GM06990 (cell line): ENCODE data around the gene PAGR1.

ENCODE experiments used
- DNase-seq: peaks from one replicate; pipeline ENCODE4 v3.0.0-alpha.2; 2011; ENCODE audit not compliant: insufficient read length; ENCODE audit errors: extremely low read depth
- H3K27me3 ChIP-seq: replicated peaks from 2 replicates; pipeline ENCODE4 v1.6.0; 2011; ENCODE audit warnings: low read length; ENCODE audit not compliant: control insufficient read depth, insufficient read depth
- H3K36me3 ChIP-seq: 2 replicates; pipeline ENCODE4 v1.5.1; 2011; ENCODE audit warnings: low read length; ENCODE audit not compliant: control insufficient read depth, insufficient read depth
- H3K4me3 ChIP-seq: replicated peaks from 2 replicates; pipeline ENCODE4 v1.5.1; 2011; ENCODE audit warnings: low read depth, mild to moderate bottlenecking, control low read depth, low read length
- TF ChIP-seq, protein P1 (sequence below): IDR thresholded peaks from 2 replicates; pipeline ENCODE4 v1.5.1; 2011; ENCODE audit warnings: low read length, control low read depth, mild to moderate bottlenecking, inconsistent platforms; ENCODE audit not compliant: insufficient read depth, poor library complexity, severe bottlenecking

Gene PAGR1

DNA sequence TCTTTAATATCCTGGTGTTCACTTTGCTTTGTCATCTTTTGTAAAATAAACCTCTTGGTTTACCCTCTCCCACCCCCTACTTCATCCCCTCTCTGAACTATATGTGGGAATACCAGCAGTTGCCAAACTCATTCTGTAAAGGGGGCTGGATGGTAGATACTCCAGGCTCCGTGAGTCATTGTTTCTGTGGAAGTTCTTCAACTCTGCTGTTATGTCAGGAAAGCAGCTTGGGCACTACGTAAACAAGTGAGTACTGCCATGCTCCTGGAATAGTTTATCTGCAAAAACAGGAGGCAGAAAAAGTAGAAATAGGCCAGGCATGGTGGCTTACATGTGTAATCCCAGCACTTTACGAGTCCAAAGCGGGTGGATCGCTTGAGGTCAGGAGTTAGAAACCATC is 21.9 kb downstream of the PAGR1 start:
- no peak for DNase-seq
- H3K4me3 ChIP-seq, result no peak overlapping the region
- H3K36me3 ChIP-seq, result peaks cover 29% of the 10 kb centered on the region

DNA sequence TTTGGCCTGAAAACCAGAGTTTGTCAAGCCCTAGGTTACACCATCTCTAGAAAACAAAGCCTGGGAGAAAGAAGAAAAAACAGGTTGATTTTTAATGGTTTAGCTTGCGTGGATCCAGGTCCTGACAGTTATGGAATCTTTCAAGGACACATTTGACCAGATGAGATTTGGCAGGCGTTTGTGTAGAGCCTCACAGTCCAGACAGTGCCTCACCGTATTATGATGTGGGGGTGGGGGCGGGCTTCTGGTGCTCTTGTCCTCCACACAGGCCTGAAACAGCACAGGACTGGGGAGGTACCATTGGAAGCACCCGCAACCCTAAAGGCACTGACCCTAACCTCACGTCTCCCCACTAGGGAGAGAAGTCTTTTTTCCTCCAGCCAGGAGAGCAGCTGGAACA is 23.9 kb downstream of the PAGR1 start:
- DNase-seq, result no peak
- H3K4me3 ChIP-seq, result no peak overlapping the region
- H3K36me3 ChIP-seq, result peaks cover 23% of the 10 kb centered on the region
- TF ChIP-seq, protein P1, sequence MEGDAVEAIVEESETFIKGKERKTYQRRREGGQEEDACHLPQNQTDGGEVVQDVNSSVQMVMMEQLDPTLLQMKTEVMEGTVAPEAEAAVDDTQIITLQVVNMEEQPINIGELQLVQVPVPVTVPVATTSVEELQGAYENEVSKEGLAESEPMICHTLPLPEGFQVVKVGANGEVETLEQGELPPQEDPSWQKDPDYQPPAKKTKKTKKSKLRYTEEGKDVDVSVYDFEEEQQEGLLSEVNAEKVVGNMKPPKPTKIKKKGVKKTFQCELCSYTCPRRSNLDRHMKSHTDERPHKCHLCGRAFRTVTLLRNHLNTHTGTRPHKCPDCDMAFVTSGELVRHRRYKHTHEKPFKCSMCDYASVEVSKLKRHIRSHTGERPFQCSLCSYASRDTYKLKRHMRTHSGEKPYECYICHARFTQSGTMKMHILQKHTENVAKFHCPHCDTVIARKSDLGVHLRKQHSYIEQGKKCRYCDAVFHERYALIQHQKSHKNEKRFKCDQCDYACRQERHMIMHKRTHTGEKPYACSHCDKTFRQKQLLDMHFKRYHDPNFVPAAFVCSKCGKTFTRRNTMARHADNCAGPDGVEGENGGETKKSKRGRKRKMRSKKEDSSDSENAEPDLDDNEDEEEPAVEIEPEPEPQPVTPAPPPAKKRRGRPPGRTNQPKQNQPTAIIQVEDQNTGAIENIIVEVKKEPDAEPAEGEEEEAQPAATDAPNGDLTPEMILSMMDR, result no peak
- no peaks in the 10 kb centered on the region for H3K27me3 ChIP-seq

More for the DNA sequence above, 21.9 kb downstream of the PAGR1 start:
- TF ChIP-seq, protein P1, result no peak
- H3K27me3 ChIP-seq, result no peaks in the 10 kb centered on the region

DNA sequence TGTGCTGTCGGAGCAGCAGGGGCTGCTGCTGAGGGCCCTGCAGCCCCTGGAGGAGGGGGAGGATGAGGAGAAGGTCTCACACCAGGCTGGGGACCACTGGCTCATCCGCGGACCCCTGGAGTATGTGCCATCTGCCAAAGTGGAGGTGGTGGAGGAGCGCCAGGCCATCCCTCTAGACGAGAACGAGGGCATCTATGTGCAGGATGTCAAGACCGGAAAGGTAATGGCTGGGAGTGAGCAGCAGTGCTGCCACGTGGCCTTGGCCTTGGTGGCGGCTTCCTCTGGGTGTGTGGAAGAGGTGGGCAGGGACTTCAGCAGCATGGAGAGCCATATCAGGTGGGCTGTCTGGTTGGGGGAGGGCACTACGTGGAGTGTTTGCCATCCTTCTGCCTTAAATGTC is 24.3 kb downstream of the PAGR1 start:
- Histone ChIP-seq H3K27me3 (no peaks in the 10 kb centered on the region), H3K36me3 (peaks cover 24% of the 10 kb centered on the region), H3K4me3 (no peak overlapping the region)
- TF ChIP-seq, protein P1, result no peak
- no peak for DNase-seq

DNA sequence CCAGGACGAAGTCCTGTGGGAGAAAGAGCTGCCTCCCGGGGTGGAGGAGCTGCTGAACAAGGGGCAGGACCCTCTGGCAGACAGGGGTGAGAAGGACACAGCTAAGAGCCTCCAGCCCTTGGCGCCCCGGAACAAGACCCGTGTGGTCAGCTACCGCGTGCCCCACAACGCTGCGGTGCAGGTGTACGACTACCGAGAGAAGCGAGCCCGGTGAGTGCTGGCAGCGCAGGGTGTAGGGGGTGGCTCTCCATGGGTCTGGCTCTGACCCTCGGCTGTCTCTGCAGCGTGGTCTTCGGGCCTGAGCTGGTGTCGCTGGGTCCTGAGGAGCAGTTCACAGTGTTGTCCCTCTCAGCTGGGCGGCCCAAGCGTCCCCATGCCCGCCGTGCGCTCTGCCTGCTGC is 25.7 kb downstream of the PAGR1 start:
- Histone ChIP-seq H3K27me3 (no peaks in the 10 kb centered on the region), H3K36me3 (peaks cover 28% of the 10 kb centered on the region), H3K4me3 (no peak overlapping the region)
- TF ChIP-seq, protein P1, result no peak
- DNase-seq, result no peak

DNA sequence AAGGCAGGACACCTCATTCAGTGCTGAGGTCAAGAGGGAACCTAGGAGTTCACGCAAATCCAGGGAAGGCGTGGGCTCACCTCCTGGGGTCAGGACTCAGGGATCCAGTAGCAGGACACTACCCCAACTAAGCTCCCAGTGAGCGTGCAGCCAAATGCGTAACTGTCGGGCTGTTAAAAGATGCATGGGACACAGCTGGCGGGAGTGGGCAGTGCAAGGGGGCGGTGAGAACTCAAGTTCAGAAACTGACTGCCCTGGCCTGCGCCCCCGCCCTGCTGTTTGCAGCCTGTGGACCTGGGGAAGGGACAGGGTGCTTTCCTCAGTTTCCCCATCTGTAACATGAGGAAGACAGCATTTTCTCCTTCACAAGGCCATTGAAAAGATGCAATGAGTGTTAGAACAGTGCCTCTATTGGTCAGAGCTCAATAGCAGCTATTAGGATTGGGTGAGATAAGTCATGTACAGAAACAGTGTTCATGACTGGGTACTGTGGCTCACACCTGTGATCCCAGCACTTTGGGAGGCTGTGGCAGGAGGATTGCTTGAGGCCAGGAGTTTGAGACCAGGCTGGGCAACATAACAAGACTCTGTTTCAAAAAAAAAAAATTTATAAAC is 26.9 kb downstream of the PAGR1 start:
- DNase-seq, result no peak
- Histone ChIP-seq H3K27me3 (no peaks in the 10 kb centered on the region), H3K36me3 (peaks cover 31% of the 10 kb centered on the region), H3K4me3 (no peak overlapping the region)
- TF ChIP-seq, protein P1, result no peak

DNA sequence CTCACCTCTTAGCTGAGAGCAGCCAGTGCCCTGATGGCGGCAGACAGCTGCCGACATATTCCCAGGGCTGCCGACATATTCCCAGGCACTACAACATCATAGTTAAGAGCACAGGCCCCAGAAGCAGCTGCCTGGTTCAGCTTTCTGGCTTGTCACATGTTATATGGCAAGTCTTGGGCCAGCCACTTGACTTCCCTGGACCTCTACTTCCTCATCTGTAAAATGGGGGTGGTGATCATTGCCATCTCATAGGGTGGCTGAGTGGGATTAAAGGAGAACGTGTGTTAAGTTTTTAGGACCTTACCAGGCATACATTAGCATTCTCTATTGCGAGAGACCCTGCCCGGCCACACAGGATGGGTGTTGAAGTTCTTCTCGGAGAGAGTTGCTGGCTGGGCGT is 28.0 kb downstream of the PAGR1 start:
- peaks cover 31% of the 10 kb centered on the region for H3K36me3 ChIP-seq
- H3K4me3 ChIP-seq, result no peak overlapping the region
- no peaks in the 10 kb centered on the region for H3K27me3 ChIP-seq
- TF ChIP-seq, protein P1, result no peak
- no peak for DNase-seq
